B cell (primary cell): ENCODE data around the gene C3. TPM values are rescaled to one million over a fixed set of nuclear protein-coding genes. Genes with fewer than 3 reads are reported as not detected.

Experiments
- ATAC-seq: fragments of 200-7000 bp; cut with Tn5 transposase; one replicate; pipeline ENCODE4 v1.10.0; 2021; ENCODE audit warnings: low read depth, mild to moderate bottlenecking, moderate number of reproducible peaks, moderate library complexity
- CTCF ChIA-PET: fragments of 350-600 bp; sonication (Branson Sonifier 250); formaldehyde crosslinking; loops from one replicate; lab custom pipeline; 2021; ENCODE audit warnings: antibody characterized with exemption, inconsistent platforms; lab: Charles Lee
- POLR2A ChIA-PET: fragments of 350-600 bp; sonication (Branson Sonifier 250); formaldehyde crosslinking; loops from one replicate; lab custom pipeline; 2021; ENCODE audit warnings: antibody characterized with exemption; lab: Charles Lee
- DNase-seq: peaks from one replicate; pipeline ENCODE4 v3.0.0; 2013
- H2AFZ ChIP-seq: 2 replicates; pipeline ENCODE4 v1.6.1; 2012; ENCODE audit warnings: mild to moderate bottlenecking, low read depth, low read length; ENCODE audit not compliant: insufficient read depth, poor library complexity, severe bottlenecking
- H3K27ac ChIP-seq, 2 donors: 1 replicate in 1 of 2; 2 replicates in 1 of 2; pipeline ENCODE4 v1.5.1; 2012 to 2013; ENCODE audit warnings: low read length in 2 of 2, mild to moderate bottlenecking in 2 of 2, moderate library complexity in 1 of 2
- H3K27me3 ChIP-seq, 4 experiments: fragments of 200-600 bp in 1 of 4; sonication (generic) in 1 of 4; replicated peaks in 1 of 4; 1 replicate in 2 of 4; 2 replicates in 2 of 4; pipeline versions ENCODE4 v1.6.1 to v1.7.0; 2013 to 2016; ENCODE audit warnings: low read length in 3 of 4, mild to moderate bottlenecking in 2 of 4, mixed read lengths in 1 of 4, moderate library complexity in 1 of 4; ENCODE audit not compliant: insufficient read depth in 4 of 4, control insufficient read depth in 3 of 4; ENCODE audit errors: control extremely low read depth in 1 of 4
- H3K36me3 ChIP-seq, 2 experiments: replicated peaks in 1 of 2; 1 replicate in 1 of 2; 2 replicates in 1 of 2; pipeline versions ENCODE4 v1.6.1 to v1.7.1; 2013; ENCODE audit warnings: low read length in 1 of 2; ENCODE audit not compliant: insufficient read depth in 2 of 2, control insufficient read depth in 1 of 2; ENCODE audit errors: control extremely low read depth in 1 of 2, extremely low read depth in 1 of 2
- H3K4me1 ChIP-seq, 2 donors: fragments of 200-600 bp in 1 of 2; sonication (generic) in 1 of 2; 1 replicate in 1 of 2; 2 replicates in 1 of 2; pipeline versions ENCODE4 v1.5.1 to v1.6.1; 2013 to 2017; ENCODE audit warnings: low read length in 2 of 2; ENCODE audit not compliant: control insufficient read depth in 2 of 2, insufficient read depth in 2 of 2
- H3K4me2 ChIP-seq: replicated peaks from 2 replicates; pipeline ENCODE3; 2012; ENCODE audit warnings: mild to moderate bottlenecking, low read depth, low read length; ENCODE audit not compliant: poor library complexity, severe bottlenecking
- H3K4me3 ChIP-seq, 5 experiments: fragments of 200-600 bp in 1 of 5; sonication (generic) in 1 of 5; 1 replicate in 3 of 5; 2 replicates in 2 of 5; pipeline versions ENCODE4 v1.5.1 to v1.7.0; 2011 to 2016; ENCODE audit warnings: low read length in 4 of 5, mild to moderate bottlenecking in 4 of 5, low read depth in 2 of 5, control low read depth in 1 of 5, moderate library complexity in 1 of 5; ENCODE audit not compliant: insufficient read depth in 1 of 5; ENCODE audit errors: control extremely low read depth in 1 of 5, extremely low read depth in 1 of 5
- H3K79me2 ChIP-seq: fragments of 200-600 bp; sonication (generic); one replicate; pipeline ENCODE4 v1.6.0; 2016; ENCODE audit warnings: low read length; ENCODE audit not compliant: control insufficient read depth, insufficient read depth
- H3K9ac ChIP-seq: fragments of 200-600 bp; sonication (generic); 2 replicates; pipeline ENCODE4 v1.6.1; 2017; ENCODE audit warnings: mild to moderate bottlenecking, low read length, moderate library complexity
- H3K9me3 ChIP-seq, 3 donors: one replicate each; pipeline versions ENCODE4 v1.6.1 to v1.7.1; 2013; ENCODE audit warnings: low read length in 2 of 3; ENCODE audit not compliant: control insufficient read depth in 2 of 3, insufficient read depth in 1 of 3; ENCODE audit errors: control extremely low read depth in 1 of 3
- H4K20me1 ChIP-seq: 2 replicates; pipeline ENCODE4 v1.6.0; 2012; ENCODE audit warnings: mild to moderate bottlenecking, low read length; ENCODE audit not compliant: insufficient read depth, control insufficient read depth, poor library complexity, severe bottlenecking
- H3K27ac Mint-ChIP-seq: one replicate; pipeline ENCODE4 v1.8.0; 2021; ENCODE audit warnings: mixed read lengths
- H3K27me3 Mint-ChIP-seq: one replicate; pipeline ENCODE4 v1.8.0; 2021; ENCODE audit warnings: mixed read lengths
- H3K4me1 Mint-ChIP-seq: one replicate; pipeline ENCODE4 v1.8.0; 2021; ENCODE audit warnings: mixed read lengths
- H3K4me3 Mint-ChIP-seq: one replicate; pipeline ENCODE4 v1.8.0; 2021; ENCODE audit warnings: mixed read lengths
- H3K9me3 Mint-ChIP-seq: one replicate; pipeline ENCODE4 v1.8.0; 2022; ENCODE audit warnings: mixed read lengths; ENCODE audit not compliant: insufficient read depth
- EZH2 ChIP-seq: IDR thresholded peaks from 2 replicates; pipeline ENCODE4 v1.6.1; 2012; ENCODE audit warnings: borderline replicate concordance, low read depth, mild to moderate bottlenecking, moderate library complexity, low read length; ENCODE audit not compliant: insufficient read depth, poor library complexity, severe bottlenecking
- WGBS: methylation state at CpG from one replicate; pipeline ENCODE4 v1.1.5; 2013; ENCODE audit warnings: missing lambda C conversion rate; ENCODE audit not compliant: insufficient coverage; 5-methylcytosine and 5-hydroxymethylcytosine counted together
- intact Hi-C: fragments of 100-400 bp; cut with micrococcal nuclease; formaldehyde crosslinking; loops from one replicate; pipeline ENCODE4 v1.10.0; 2022
- polyA plus RNA-seq: library from polyadenylated mRNA; depleted of rRNA; stranded (reverse); fragments of >200 nt; gene quantifications from 2 replicates; pipeline ENCODE4 v1.2.3, GENCODE V29; 2012
- total RNA-seq, 2 donors: library from RNA; stranded (reverse); fragments of 120-200 nt in 1 of 2; gene quantifications; 1 replicate in 1 of 2; 2 replicates in 1 of 2; pipeline versions ENCODE4 v1.2.3 to v1.2.4, GENCODE V29; 2013 to 2022
- TF ChIP-seq, protein P1 (sequence below): fragments of 200-600 bp; IDR thresholded peaks from one replicate; pipeline ENCODE4 v1.8.0; 2022; ENCODE audit warnings: antibody characterized with exemption, mild to moderate bottlenecking

C3 gene
- total and polyA plus RNA-seq, 2 donors (not counting 1 experiment from before 2014, with no cell fraction given): 0.01 to 0.47 TPM

DNA sequence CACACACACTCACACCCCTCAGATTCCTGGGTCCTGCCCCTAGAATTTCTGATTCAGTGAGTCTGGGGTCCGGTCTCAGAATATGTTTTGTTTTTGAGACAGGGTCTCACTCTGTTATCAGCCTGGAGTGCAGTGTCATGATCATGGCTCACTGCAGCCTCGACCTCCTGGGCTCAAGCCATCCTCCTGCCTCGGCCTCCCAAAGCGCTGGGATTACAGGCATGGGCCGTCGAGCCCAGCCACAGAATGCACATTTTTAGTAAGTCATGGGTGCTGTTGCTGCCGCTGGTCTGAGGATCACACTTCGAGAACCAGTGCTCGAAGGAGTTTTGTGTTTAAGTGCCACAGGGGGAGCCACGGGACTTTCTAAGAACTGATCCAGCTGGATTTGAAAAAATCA, 28.4 kb downstream of the C3 start:
- Histone ChIP-seq H2AFZ (no peak overlapping the region), H3K9ac (no peak overlapping the region), H3K4me3 (no peak overlapping the region), H3K36me3 (no peaks in the 10 kb centered on the region), H3K4me2 (no peak overlapping the region), H3K27me3 (peaks cover 0 to 3% (median 0%) of the 10 kb centered on the region in 4 experiments), H3K9me3 (peaks cover 0 to 10% (median 3%) of the 10 kb centered on the region in 3 donors), H3K4me1 (no peaks in the 10 kb centered on the region), H4K20me1 (no peaks in the 10 kb centered on the region), H3K27ac (no peak overlapping the region), H3K79me2 (no peaks in the 10 kb centered on the region)
- ATAC-seq: no peak
- no peak for DNase-seq
- CTCF ChIA-PET: no interaction called here
- Mint-ChIP-seq H3K4me1 (no peaks in the 10 kb centered on the region), H3K4me3 (no peak overlapping the region), H3K27me3 (peaks cover 7% of the 10 kb centered on the region), H3K27ac (no peak overlapping the region), H3K9me3 (no peaks in the 10 kb centered on the region)
- intact Hi-C loops: no loop called here
- no peak for TF ChIP-seq EZH2
- TF ChIP-seq, protein P1, sequence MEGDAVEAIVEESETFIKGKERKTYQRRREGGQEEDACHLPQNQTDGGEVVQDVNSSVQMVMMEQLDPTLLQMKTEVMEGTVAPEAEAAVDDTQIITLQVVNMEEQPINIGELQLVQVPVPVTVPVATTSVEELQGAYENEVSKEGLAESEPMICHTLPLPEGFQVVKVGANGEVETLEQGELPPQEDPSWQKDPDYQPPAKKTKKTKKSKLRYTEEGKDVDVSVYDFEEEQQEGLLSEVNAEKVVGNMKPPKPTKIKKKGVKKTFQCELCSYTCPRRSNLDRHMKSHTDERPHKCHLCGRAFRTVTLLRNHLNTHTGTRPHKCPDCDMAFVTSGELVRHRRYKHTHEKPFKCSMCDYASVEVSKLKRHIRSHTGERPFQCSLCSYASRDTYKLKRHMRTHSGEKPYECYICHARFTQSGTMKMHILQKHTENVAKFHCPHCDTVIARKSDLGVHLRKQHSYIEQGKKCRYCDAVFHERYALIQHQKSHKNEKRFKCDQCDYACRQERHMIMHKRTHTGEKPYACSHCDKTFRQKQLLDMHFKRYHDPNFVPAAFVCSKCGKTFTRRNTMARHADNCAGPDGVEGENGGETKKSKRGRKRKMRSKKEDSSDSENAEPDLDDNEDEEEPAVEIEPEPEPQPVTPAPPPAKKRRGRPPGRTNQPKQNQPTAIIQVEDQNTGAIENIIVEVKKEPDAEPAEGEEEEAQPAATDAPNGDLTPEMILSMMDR: no peak
- POLR2A ChIA-PET: no interaction called here
- 79% methylated on average over 9 of the region's 10 CpGs for WGBS

DNA sequence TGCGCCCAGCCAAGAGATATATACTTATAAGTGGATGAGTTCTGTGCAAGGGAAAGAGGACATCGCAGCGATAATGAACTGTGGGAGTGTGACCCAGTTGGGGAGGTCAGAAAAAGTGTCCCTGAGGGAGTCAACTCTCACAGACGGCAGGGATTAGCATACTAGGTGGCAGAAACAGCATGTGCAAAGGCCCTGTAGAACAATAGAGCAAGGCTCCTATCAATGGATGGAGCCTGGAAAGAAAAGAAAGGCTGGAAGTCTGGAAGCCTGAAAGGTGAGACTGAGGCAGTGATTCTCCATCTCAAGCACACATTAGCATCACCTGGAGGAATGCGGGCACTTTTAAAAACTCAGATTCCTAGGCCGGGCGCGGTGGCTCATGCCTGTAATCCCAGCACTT, 29.1 kb downstream of the C3 start:
- CTCF ChIA-PET: no interaction called here

More for the DNA sequence above, 29.1 kb downstream of the C3 start:
- Histone ChIP-seq H3K4me3 (no peak overlapping the region), H3K27me3 (peaks cover 0 to 3% (median 0%) of the 10 kb centered on the region in 4 experiments), H2AFZ (no peak overlapping the region), H3K4me1 (no peaks in the 10 kb centered on the region), H4K20me1 (no peaks in the 10 kb centered on the region), H3K27ac (no peak overlapping the region), H3K36me3 (no peaks in the 10 kb centered on the region), H3K79me2 (no peaks in the 10 kb centered on the region), H3K9me3 (peaks cover 0 to 10% (median 3%) of the 10 kb centered on the region in 3 donors), H3K4me2 (no peak overlapping the region), H3K9ac (no peak overlapping the region)
- intact Hi-C loops: no loop called here
- H3K27ac Mint-ChIP-seq: no peak overlapping the region
- TF ChIP-seq EZH2: no peak
- TF ChIP-seq, protein P1: no peak
- H3K4me1 Mint-ChIP-seq: no peaks in the 10 kb centered on the region
- no peak for DNase-seq
- ATAC-seq: no peak
- POLR2A ChIA-PET: no interaction called here
- H3K9me3 Mint-ChIP-seq: no peaks in the 10 kb centered on the region
- no peak overlapping the region for H3K4me3 Mint-ChIP-seq
- 90% methylated on average over 7 of the region's 8 CpGs for WGBS
- peaks cover 7% of the 10 kb centered on the region for H3K27me3 Mint-ChIP-seq
